SK-N-SH treated with all-trans-retinoic acid at 6 μM for 48 hours (cell line): ENCODE measurements around the gene NME5.

Source experiments
- ATAC-seq: fragments of 200-7000 bp; cut with Tn5 transposase; 3 replicates; pipeline ENCODE4 v1.9.1; 2020; ENCODE audit warnings: mild to moderate bottlenecking, moderate library complexity
- ARNTL ChIP-seq: fragments of 450-650 bp; formaldehyde crosslinking; IDR thresholded peaks from 2 replicates; pipeline ENCODE4 v1.5.0; 2020; ENCODE audit warnings: low read depth, mild to moderate bottlenecking, moderate library complexity, borderline replicate concordance
- BACH2 ChIP-seq: fragments of 250-450 bp; sonication (Bioruptor Pico); IDR thresholded peaks from 2 replicates; pipeline ENCODE4 v1.9.0; 2021; ENCODE audit warnings: mild to moderate bottlenecking, borderline replicate concordance
- CSDC2 ChIP-seq: fragments of 250-450 bp; sonication (Bioruptor Pico); IDR thresholded peaks from 2 replicates; pipeline ENCODE4 v1.5.0; 2020; ENCODE audit warnings: mild to moderate bottlenecking, moderate library complexity
- ESRRG ChIP-seq: fragments of 250-450 bp; sonication (Bioruptor Pico); IDR thresholded peaks from 2 replicates; pipeline ENCODE4 v1.6.1; 2021; ENCODE audit warnings: mild to moderate bottlenecking
- GLIS3 ChIP-seq: fragments of 250-450 bp; sonication (Bioruptor Pico); IDR thresholded peaks from 2 replicates; pipeline ENCODE4 v1.5.0; 2020; ENCODE audit warnings: mild to moderate bottlenecking, moderate library complexity
- PATZ1 ChIP-seq: fragments of 250-450 bp; sonication (Bioruptor Pico); IDR thresholded peaks from 2 replicates; pipeline ENCODE4 v1.8.0; 2020; ENCODE audit warnings: mild to moderate bottlenecking, moderate library complexity, borderline replicate concordance
- POU6F1 ChIP-seq: fragments of 250-450 bp; sonication (Bioruptor Pico); IDR thresholded peaks from 2 replicates; pipeline ENCODE4 v1.8.0; 2021; ENCODE audit warnings: low read depth, mild to moderate bottlenecking, moderate library complexity, borderline replicate concordance
- PPARA ChIP-seq: fragments of 250-450 bp; sonication (Bioruptor Pico); IDR thresholded peaks from 2 replicates; pipeline ENCODE4 v1.5.0; 2020; ENCODE audit warnings: mild to moderate bottlenecking, borderline replicate concordance
- SNAI2 ChIP-seq: fragments of 250-450 bp; sonication (Bioruptor Pico); IDR thresholded peaks from 2 replicates; pipeline ENCODE4 v1.5.0; 2020; ENCODE audit warnings: mild to moderate bottlenecking, moderate library complexity
- TCF4 ChIP-seq: fragments of 250-450 bp; sonication (Bioruptor Pico); IDR thresholded peaks from 2 replicates; pipeline ENCODE4 v1.8.0; 2021; ENCODE audit warnings: mild to moderate bottlenecking, moderate library complexity, borderline replicate concordance
- TOX ChIP-seq: fragments of 250-450 bp; sonication (Bioruptor Pico); IDR thresholded peaks from 2 replicates; pipeline ENCODE4 v1.8.0; 2021; ENCODE audit warnings: mild to moderate bottlenecking, moderate library complexity, borderline replicate concordance
- ZC3H10 ChIP-seq: fragments of 250-450 bp; sonication (Bioruptor Pico); IDR thresholded peaks from 2 replicates; pipeline ENCODE4 v1.5.1; 2021; ENCODE audit warnings: mild to moderate bottlenecking, moderate library complexity
- ZFP3 ChIP-seq: fragments of 250-450 bp; sonication (Bioruptor Pico); IDR thresholded peaks from 2 replicates; pipeline ENCODE4 v1.5.0; 2020; ENCODE audit warnings: mild to moderate bottlenecking, moderate library complexity
- ZFP30 ChIP-seq: fragments of 450-650 bp; formaldehyde crosslinking; IDR thresholded peaks from 2 replicates; pipeline ENCODE4 v1.5.0; 2022; ENCODE audit warnings: mild to moderate bottlenecking, moderate library complexity
- ZNF565 ChIP-seq: fragments of 450-650 bp; formaldehyde crosslinking; conservative IDR thresholded peaks from 2 replicates; pipeline ENCODE4 v1.5.0; 2020; ENCODE audit warnings: low read depth, mild to moderate bottlenecking, moderate library complexity
- ZNF70 ChIP-seq: fragments of 450-650 bp; formaldehyde crosslinking; IDR thresholded peaks from 2 replicates; pipeline ENCODE4 v1.5.0; 2020; ENCODE audit warnings: mild to moderate bottlenecking, moderate library complexity
- ZNF8 ChIP-seq: fragments of 450-650 bp; formaldehyde crosslinking; IDR thresholded peaks from 2 replicates; pipeline ENCODE4 v1.5.0; 2020; ENCODE audit warnings: mild to moderate bottlenecking, moderate library complexity
- TF ChIP-seq, protein P1 (sequence below): fragments of 250-450 bp; sonication (Bioruptor Pico); IDR thresholded peaks from 2 replicates; pipeline ENCODE4 v1.5.0; 2020; ENCODE audit warnings: mild to moderate bottlenecking, moderate library complexity
- TF ChIP-seq, protein P2 (sequence below): fragments of 250-450 bp; sonication (Bioruptor Pico); IDR thresholded peaks from 2 replicates; pipeline ENCODE4 v1.5.1; 2020; ENCODE audit warnings: low read depth, mild to moderate bottlenecking, moderate library complexity
- TF ChIP-seq, protein P3 (sequence below): fragments of 250-450 bp; sonication (Bioruptor Pico); IDR thresholded peaks from 2 replicates; pipeline ENCODE4 v1.5.1; 2021; ENCODE audit warnings: mild to moderate bottlenecking, moderate library complexity

The NME5 gene

DNA sequence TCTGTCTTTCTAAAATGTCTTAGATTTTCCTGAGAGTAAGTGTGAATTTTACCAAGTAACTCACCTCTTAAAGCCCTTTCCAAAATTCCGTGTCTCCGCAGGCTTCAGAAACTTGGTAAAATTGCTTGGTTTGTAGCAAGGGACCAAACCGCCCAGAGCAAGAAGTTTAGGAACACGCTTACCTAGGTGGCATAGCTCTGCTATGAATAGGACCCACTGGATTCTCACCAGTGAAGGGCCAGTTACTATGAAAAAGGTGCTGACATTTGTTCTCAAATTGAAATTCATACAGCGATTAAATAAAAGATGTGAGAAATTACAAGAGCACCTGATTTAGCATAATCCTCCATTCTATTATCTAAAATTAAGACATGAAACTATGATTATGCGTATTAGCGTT, 6.7 kb downstream of the NME5 start:
- no peak for TF ChIP-seq ZNF565
- no peak for TF ChIP-seq ZFP30
- no peak for TF ChIP-seq POU6F1 (CRISPR knock-in tag)
- TF ChIP-seq ZNF8 (CRISPR knock-in tag) = no peak
- no peak for TF ChIP-seq BACH2 (CRISPR knock-in tag)
- TF ChIP-seq ZNF70 (CRISPR knock-in tag) = no peak
- no peak for TF ChIP-seq GLIS3 (CRISPR knock-in tag)
- TF ChIP-seq PATZ1 (CRISPR knock-in tag) = no peak
- TF ChIP-seq, protein P1, sequence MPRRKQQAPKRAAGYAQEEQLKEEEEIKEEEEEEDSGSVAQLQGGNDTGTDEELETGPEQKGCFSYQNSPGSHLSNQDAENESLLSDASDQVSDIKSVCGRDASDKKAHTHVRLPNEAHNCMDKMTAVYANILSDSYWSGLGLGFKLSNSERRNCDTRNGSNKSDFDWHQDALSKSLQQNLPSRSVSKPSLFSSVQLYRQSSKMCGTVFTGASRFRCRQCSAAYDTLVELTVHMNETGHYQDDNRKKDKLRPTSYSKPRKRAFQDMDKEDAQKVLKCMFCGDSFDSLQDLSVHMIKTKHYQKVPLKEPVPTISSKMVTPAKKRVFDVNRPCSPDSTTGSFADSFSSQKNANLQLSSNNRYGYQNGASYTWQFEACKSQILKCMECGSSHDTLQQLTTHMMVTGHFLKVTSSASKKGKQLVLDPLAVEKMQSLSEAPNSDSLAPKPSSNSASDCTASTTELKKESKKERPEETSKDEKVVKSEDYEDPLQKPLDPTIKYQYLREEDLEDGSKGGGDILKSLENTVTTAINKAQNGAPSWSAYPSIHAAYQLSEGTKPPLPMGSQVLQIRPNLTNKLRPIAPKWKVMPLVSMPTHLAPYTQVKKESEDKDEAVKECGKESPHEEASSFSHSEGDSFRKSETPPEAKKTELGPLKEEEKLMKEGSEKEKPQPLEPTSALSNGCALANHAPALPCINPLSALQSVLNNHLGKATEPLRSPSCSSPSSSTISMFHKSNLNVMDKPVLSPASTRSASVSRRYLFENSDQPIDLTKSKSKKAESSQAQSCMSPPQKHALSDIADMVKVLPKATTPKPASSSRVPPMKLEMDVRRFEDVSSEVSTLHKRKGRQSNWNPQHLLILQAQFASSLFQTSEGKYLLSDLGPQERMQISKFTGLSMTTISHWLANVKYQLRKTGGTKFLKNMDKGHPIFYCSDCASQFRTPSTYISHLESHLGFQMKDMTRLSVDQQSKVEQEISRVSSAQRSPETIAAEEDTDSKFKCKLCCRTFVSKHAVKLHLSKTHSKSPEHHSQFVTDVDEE (CRISPR knock-in tag) = no peak
- no peak for TF ChIP-seq ESRRG (CRISPR knock-in tag)
- TF ChIP-seq CSDC2 (CRISPR knock-in tag) = no peak
- no peak for TF ChIP-seq SNAI2 (CRISPR knock-in tag)
- no peak for TF ChIP-seq PPARA (CRISPR knock-in tag)
- TF ChIP-seq TOX = no peak
- no peak for TF ChIP-seq TCF4 (CRISPR knock-in tag)
- ATAC-seq = no peak

- ATAC-seq = no peak
- TF ChIP-seq ARNTL (CRISPR knock-in tag) = no peak
- no peak for TF ChIP-seq ZC3H10 (CRISPR knock-in tag)
- TF ChIP-seq, protein P1 (CRISPR knock-in tag) = no peak
- TF ChIP-seq BACH2 (CRISPR knock-in tag) = no peak
- TF ChIP-seq, all 23 proteins: peak for 0
These were observed 9.9 kb downstream of the NME5 start for GRCh38 chr5:138129347-138129746.

- no peak for ATAC-seq
- TF ChIP-seq TOX (no peak), ARNTL (CRISPR knock-in tag) (no peak), BACH2 (CRISPR knock-in tag) (no peak), PPARA (CRISPR knock-in tag) (no peak), PATZ1 (CRISPR knock-in tag) (no peak), ZNF565 (no peak), ZFP30 (no peak), ZFP3 (CRISPR knock-in tag) (no peak)
- TF ChIP-seq, protein P2, sequence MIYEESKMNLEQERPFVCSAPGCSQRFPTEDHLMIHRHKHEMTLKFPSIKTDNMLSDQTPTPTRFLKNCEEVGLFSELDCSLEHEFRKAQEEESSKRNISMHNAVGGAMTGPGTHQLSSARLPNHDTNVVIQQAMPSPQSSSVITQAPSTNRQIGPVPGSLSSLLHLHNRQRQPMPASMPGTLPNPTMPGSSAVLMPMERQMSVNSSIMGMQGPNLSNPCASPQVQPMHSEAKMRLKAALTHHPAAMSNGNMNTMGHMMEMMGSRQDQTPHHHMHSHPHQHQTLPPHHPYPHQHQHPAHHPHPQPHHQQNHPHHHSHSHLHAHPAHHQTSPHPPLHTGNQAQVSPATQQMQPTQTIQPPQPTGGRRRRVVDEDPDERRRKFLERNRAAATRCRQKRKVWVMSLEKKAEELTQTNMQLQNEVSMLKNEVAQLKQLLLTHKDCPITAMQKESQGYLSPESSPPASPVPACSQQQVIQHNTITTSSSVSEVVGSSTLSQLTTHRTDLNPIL = no peak
- TF ChIP-seq, protein P3, sequence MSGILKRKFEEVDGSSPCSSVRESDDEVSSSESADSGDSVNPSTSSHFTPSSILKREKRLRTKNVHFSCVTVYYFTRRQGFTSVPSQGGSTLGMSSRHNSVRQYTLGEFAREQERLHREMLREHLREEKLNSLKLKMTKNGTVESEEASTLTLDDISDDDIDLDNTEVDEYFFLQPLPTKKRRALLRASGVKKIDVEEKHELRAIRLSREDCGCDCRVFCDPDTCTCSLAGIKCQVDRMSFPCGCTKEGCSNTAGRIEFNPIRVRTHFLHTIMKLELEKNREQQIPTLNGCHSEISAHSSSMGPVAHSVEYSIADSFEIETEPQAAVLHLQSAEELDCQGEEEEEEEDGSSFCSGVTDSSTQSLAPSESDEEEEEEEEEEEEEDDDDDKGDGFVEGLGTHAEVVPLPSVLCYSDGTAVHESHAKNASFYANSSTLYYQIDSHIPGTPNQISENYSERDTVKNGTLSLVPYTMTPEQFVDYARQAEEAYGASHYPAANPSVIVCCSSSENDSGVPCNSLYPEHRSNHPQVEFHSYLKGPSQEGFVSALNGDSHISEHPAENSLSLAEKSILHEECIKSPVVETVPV (CRISPR knock-in tag) = no peak
- TF ChIP-seq, protein P1 (CRISPR knock-in tag) = no peak
These were observed 10.9 kb downstream of the NME5 start for GRCh38 chr5:138128334-138128733.
